Endothelial cell (in vitro differentiated cells): ENCODE measurements around the gene PCDH19. TPM values are rescaled to one million over a fixed set of nuclear protein-coding genes. Genes with fewer than 3 reads are reported as not detected.

Experiments used
- DNase-seq: peaks from one replicate; pipeline ENCODE4 v3.0.0; 2021; ENCODE audit warnings: low spot score
- H3K27ac Mint-ChIP-seq: one replicate; pipeline ENCODE4 v1.8.0; 2021; ENCODE audit warnings: mixed read lengths, inconsistent platforms; ENCODE audit not compliant: unreplicated experiment
- H3K27me3 Mint-ChIP-seq: one replicate; pipeline ENCODE4 v1.8.0; 2021; ENCODE audit warnings: mild to moderate bottlenecking, moderate library complexity, mixed read lengths, inconsistent platforms; ENCODE audit not compliant: unreplicated experiment
- H3K36me3 Mint-ChIP-seq: one replicate; pipeline ENCODE4 v1.8.0; 2021; ENCODE audit warnings: mild to moderate bottlenecking, low read depth, mixed read lengths, inconsistent platforms; ENCODE audit not compliant: unreplicated experiment
- H3K4me1 Mint-ChIP-seq: one replicate; pipeline ENCODE4 v1.8.0; 2021; ENCODE audit warnings: mild to moderate bottlenecking, mixed read lengths, inconsistent platforms; ENCODE audit not compliant: unreplicated experiment
- H3K4me3 Mint-ChIP-seq: one replicate; pipeline ENCODE4 v1.8.0; 2021; ENCODE audit warnings: mild to moderate bottlenecking, mixed read lengths, inconsistent platforms; ENCODE audit not compliant: unreplicated experiment
- H3K9me3 Mint-ChIP-seq: one replicate; pipeline ENCODE4 v1.8.0; 2021; ENCODE audit warnings: mixed read lengths, inconsistent platforms; ENCODE audit not compliant: unreplicated experiment
- CTCF ChIP-seq: fragments of 200-600 bp; sonication (generic); IDR thresholded peaks from one replicate; pipeline ENCODE4 v1.5.0; 2021; ENCODE audit warnings: antibody characterized with exemption; ENCODE audit not compliant: unreplicated experiment
- total RNA-seq: library from RNA; stranded (reverse); fragmentation: NEBNext Ultra II Directional; extraction: Animal tissue kit (Norgen Biotek cat#: 25700); gene quantifications from one replicate; pipeline ENCODE4 v1.2.1, GENCODE V29; 2021; ENCODE audit not compliant: unreplicated experiment

PCDH19 gene
- total RNA-seq, 1 donor from 2014 or later = 34.9 TPM

- Mint-ChIP-seq H3K27ac (no peak overlapping the region), H3K9me3 (no peaks in the 10 kb centered on the region), H3K4me3 (no peak overlapping the region), H3K4me1 (peaks cover 15% of the 10 kb centered on the region), H3K36me3 (no peaks in the 10 kb centered on the region), H3K27me3 (no peaks in the 10 kb centered on the region)
- no peak for TF ChIP-seq CTCF
- no peak for DNase-seq
Measured at GRCh38 chrX:100381619-100382018, 28.5 kb downstream of the PCDH19 start.

- no peak for DNase-seq
- Mint-ChIP-seq H3K4me3 (no peak overlapping the region), H3K9me3 (no peaks in the 10 kb centered on the region), H3K27me3 (no peaks in the 10 kb centered on the region), H3K4me1 (peaks cover 15% of the 10 kb centered on the region), H3K36me3 (no peaks in the 10 kb centered on the region), H3K27ac (peak overlapping the region; percentile 48)
- no peak for TF ChIP-seq CTCF
Measured at GRCh38 chrX:100379388-100379986, 30.6 kb downstream of the PCDH19 start.

GRCh38 chrX:100377826-100378225 lies 32.2 kb downstream of the PCDH19 start:
- Mint-ChIP-seq H3K27me3 (no peaks in the 10 kb centered on the region), H3K4me1 (peaks cover 15% of the 10 kb centered on the region), H3K9me3 (no peaks in the 10 kb centered on the region), H3K27ac (no peak overlapping the region), H3K36me3 (no peaks in the 10 kb centered on the region), H3K4me3 (no peak overlapping the region)
- TF ChIP-seq CTCF = no peak
- DNase-seq = no peak

- Mint-ChIP-seq H3K36me3 (no peaks in the 10 kb centered on the region), H3K9me3 (no peaks in the 10 kb centered on the region), H3K27me3 (no peaks in the 10 kb centered on the region), H3K4me3 (no peak overlapping the region), H3K4me1 (peaks cover 15% of the 10 kb centered on the region), H3K27ac (no peak overlapping the region)
- no peak for TF ChIP-seq CTCF
- DNase-seq = no peak
Measured at GRCh38 chrX:100376576-100376975, 33.5 kb downstream of the PCDH19 start.

DNA sequence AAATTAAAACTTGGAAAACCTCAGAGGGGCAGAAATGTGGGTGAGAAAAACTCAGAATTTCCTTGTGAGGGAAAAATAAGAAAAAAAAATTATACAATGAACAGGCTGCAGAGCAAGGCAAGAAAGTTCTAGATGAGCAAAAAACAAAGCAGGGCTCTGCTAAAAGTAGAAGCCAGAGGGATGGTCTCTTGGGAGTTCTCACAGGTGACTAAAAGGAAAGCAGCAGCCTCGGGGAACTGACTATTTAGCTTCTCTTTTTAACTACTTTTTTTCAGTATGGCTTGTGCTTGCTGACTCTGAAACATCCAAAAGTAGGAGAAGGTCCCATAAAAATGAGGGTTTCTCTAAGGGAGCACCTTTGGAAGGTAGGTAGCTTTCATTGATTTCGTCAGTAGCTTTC lies 36.4 kb downstream of the PCDH19 start:
- Mint-ChIP-seq H3K9me3 (no peaks in the 10 kb centered on the region), H3K27me3 (no peaks in the 10 kb centered on the region), H3K4me3 (no peak overlapping the region), H3K4me1 (peaks cover 4% of the 10 kb centered on the region), H3K27ac (no peak overlapping the region), H3K36me3 (no peaks in the 10 kb centered on the region)
- no peak for TF ChIP-seq CTCF
- DNase-seq = no peak
